WTC11 (cell line): ENCODE results near the gene AKAIN1.

Source experiments
- CTCF ChIP-seq: fragments of 200-600 bp; IDR thresholded peaks from 2 replicates; pipeline ENCODE4 v1.8.0; 2022; ENCODE audit warnings: antibody characterized with exemption
- E2F4 ChIP-seq: sonication (generic); formaldehyde crosslinking; IDR thresholded peaks from 2 replicates; pipeline ENCODE4 v1.8.1; 2022; ENCODE audit warnings: low read depth, mild to moderate bottlenecking, moderate library complexity, missing genetic modification reagents, borderline replicate concordance
- FOXJ3 ChIP-seq: sonication (generic); formaldehyde crosslinking; IDR thresholded peaks from 2 replicates; pipeline ENCODE4 v1.9.0; 2021; ENCODE audit warnings: missing genetic modification reagents, mild to moderate bottlenecking, borderline replicate concordance
- HMGXB4 ChIP-seq: sonication (generic); formaldehyde crosslinking; IDR thresholded peaks from 2 replicates; pipeline ENCODE4 v1.8.1; 2023; ENCODE audit warnings: mild to moderate bottlenecking, moderate library complexity, missing genetic modification reagents
- KAT7 ChIP-seq: sonication (generic); formaldehyde crosslinking; IDR thresholded peaks from 2 replicates; pipeline ENCODE4 v1.8.1; 2023; ENCODE audit warnings: missing genetic modification reagents, mild to moderate bottlenecking, borderline replicate concordance
- SP1 ChIP-seq: sonication (generic); formaldehyde crosslinking; conservative IDR thresholded peaks from 2 replicates; pipeline ENCODE4 v1.8.1; 2022; ENCODE audit warnings: missing genetic modification reagents
- USF2 ChIP-seq: sonication (generic); formaldehyde crosslinking; IDR thresholded peaks from 2 replicates; pipeline ENCODE4 v1.8.1; 2023; ENCODE audit warnings: mild to moderate bottlenecking, missing genetic modification reagents, moderate library complexity
- ZBTB21 ChIP-seq: sonication (generic); formaldehyde crosslinking; IDR thresholded peaks from 2 replicates; pipeline ENCODE4 v1.8.1; 2023; ENCODE audit warnings: mild to moderate bottlenecking, missing genetic modification reagents, borderline replicate concordance
- TF ChIP-seq, protein P1 (sequence below): sonication (generic); formaldehyde crosslinking; IDR thresholded peaks from 2 replicates; pipeline ENCODE4 v1.8.0; 2022; ENCODE audit warnings: mild to moderate bottlenecking, missing genetic modification reagents
- TF ChIP-seq, protein P2 (sequence below): sonication (generic); formaldehyde crosslinking; IDR thresholded peaks from 2 replicates; pipeline ENCODE4 v1.8.0; 2022; ENCODE audit warnings: mild to moderate bottlenecking, missing genetic modification reagents
- TF ChIP-seq, protein P3 (sequence below): sonication (generic); formaldehyde crosslinking; IDR thresholded peaks from 2 replicates; pipeline ENCODE4 v1.8.1; 2022; ENCODE audit warnings: low read depth, missing genetic modification reagents, borderline replicate concordance

- TF ChIP-seq, protein P1, sequence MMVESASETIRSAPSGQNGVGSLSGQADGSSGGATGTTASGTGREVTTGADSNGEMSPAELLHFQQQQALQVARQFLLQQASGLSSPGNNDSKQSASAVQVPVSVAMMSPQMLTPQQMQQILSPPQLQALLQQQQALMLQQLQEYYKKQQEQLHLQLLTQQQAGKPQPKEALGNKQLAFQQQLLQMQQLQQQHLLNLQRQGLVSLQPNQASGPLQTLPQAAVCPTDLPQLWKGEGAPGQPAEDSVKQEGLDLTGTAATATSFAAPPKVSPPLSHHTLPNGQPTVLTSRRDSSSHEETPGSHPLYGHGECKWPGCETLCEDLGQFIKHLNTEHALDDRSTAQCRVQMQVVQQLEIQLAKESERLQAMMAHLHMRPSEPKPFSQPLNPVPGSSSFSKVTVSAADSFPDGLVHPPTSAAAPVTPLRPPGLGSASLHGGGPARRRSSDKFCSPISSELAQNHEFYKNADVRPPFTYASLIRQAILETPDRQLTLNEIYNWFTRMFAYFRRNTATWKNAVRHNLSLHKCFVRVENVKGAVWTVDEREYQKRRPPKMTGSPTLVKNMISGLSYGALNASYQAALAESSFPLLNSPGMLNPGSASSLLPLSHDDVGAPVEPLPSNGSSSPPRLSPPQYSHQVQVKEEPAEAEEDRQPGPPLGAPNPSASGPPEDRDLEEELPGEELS (CRISPR knock-in tag) = no peak
- TF ChIP-seq CTCF (no peak), E2F4 (CRISPR knock-in tag) (no peak), SP1 (CRISPR knock-in tag) (no peak), ZBTB21 (CRISPR knock-in tag) (no peak), FOXJ3 (CRISPR knock-in tag) (no peak), KAT7 (CRISPR knock-in tag) (no peak), USF2 (no peak), HMGXB4 (CRISPR knock-in tag) (no peak)
- TF ChIP-seq, protein P2, sequence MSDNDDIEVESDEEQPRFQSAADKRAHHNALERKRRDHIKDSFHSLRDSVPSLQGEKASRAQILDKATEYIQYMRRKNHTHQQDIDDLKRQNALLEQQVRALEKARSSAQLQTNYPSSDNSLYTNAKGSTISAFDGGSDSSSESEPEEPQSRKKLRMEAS (CRISPR knock-in tag) = no peak
- TF ChIP-seq, protein P3, sequence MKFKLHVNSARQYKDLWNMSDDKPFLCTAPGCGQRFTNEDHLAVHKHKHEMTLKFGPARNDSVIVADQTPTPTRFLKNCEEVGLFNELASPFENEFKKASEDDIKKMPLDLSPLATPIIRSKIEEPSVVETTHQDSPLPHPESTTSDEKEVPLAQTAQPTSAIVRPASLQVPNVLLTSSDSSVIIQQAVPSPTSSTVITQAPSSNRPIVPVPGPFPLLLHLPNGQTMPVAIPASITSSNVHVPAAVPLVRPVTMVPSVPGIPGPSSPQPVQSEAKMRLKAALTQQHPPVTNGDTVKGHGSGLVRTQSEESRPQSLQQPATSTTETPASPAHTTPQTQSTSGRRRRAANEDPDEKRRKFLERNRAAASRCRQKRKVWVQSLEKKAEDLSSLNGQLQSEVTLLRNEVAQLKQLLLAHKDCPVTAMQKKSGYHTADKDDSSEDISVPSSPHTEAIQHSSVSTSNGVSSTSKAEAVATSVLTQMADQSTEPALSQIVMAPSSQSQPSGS = no peak
Observed at GRCh38 chr18:5195656-5196055, 1.4 kb downstream of the AKAIN1 start.
